HEK293 (cell line): ENCODE measurements around the gene CUEDC1.

Experiments
- CTCF ChIA-PET: fragments of 350-600 bp; formaldehyde crosslinking; extraction: SDS; loops from one replicate; lab custom pipeline; 2021; ENCODE audit warnings: antibody characterized with exemption; lab: Yijun Ruan, JAX
- POLR2A ChIA-PET: fragments of 300-600 bp; formaldehyde crosslinking; extraction: SDS; loops from one replicate; lab custom pipeline; 2020; ENCODE audit warnings: antibody characterized with exemption, inconsistent platforms; lab: Yijun Ruan, JAX
- H3K27ac ChIP-seq: fragments of 200-500 bp; sonication (Bioruptor generic); 2 replicates; pipeline ENCODE4 v1.5.1; 2014; ENCODE audit warnings: low read depth, low read length, control low read depth, inconsistent platforms; ENCODE audit errors: extremely low read depth
- H3K36me3 ChIP-seq, 2 experiments: fragments of 200-500 bp in 1 of 2; sonication (Bioruptor generic) in 1 of 2; 1 replicate in 1 of 2; 2 replicates in 1 of 2; pipeline ENCODE4 v1.5.1; 2014 to 2017; ENCODE audit warnings: inconsistent platforms in 2 of 2, low read length in 2 of 2; ENCODE audit not compliant: control insufficient read depth in 2 of 2, insufficient read depth in 1 of 2
- H3K4me1 ChIP-seq: fragments of 200-500 bp; sonication (Bioruptor generic); 2 replicates; pipeline ENCODE4 v1.5.1; 2014; ENCODE audit warnings: mild to moderate bottlenecking, low read length, inconsistent platforms; ENCODE audit not compliant: control insufficient read depth, insufficient read depth
- H3K4me3 ChIP-seq: 2 replicates; pipeline ENCODE4 v1.5.1; 2011; ENCODE audit warnings: low read depth, mild to moderate bottlenecking, control low read depth, low read length, moderate library complexity
- H3K9me3 ChIP-seq: fragments of 200-500 bp; sonication (Bioruptor generic); 2 replicates; pipeline ENCODE4 v1.5.1; 2014; ENCODE audit warnings: low read depth, low read length, inconsistent platforms; ENCODE audit not compliant: control insufficient read depth, insufficient read depth
- OSR2 ChIP-seq: fragments of 450-650 bp; formaldehyde crosslinking; IDR thresholded peaks from 2 replicates; pipeline ENCODE4 v1.5.1; 2016; ENCODE audit warnings: missing biosample characterization, missing genetic modification characterization
- ZFHX2 ChIP-seq: fragments of 450-650 bp; formaldehyde crosslinking; conservative IDR thresholded peaks from 2 replicates; pipeline ENCODE4 v1.5.1; 2016; ENCODE audit warnings: missing biosample characterization, missing genetic modification characterization
- ZFP69B ChIP-seq: fragments of 450-650 bp; formaldehyde crosslinking; IDR thresholded peaks from 2 replicates; pipeline ENCODE4 v1.5.1; 2016; ENCODE audit warnings: missing biosample characterization, missing genetic modification characterization
- ZNF132 ChIP-seq: fragments of 450-650 bp; formaldehyde crosslinking; IDR thresholded peaks from 2 replicates; pipeline ENCODE4 v1.5.1; 2017; ENCODE audit warnings: missing biosample characterization, missing genetic modification characterization, borderline replicate concordance
- ZNF169 ChIP-seq: fragments of 450-650 bp; formaldehyde crosslinking; IDR thresholded peaks from 2 replicates; pipeline ENCODE4 v1.5.1; 2016; ENCODE audit warnings: missing biosample characterization, missing genetic modification characterization
- ZNF175 ChIP-seq: fragments of 450-650 bp; formaldehyde crosslinking; IDR thresholded peaks from 2 replicates; pipeline ENCODE4 v1.5.1; 2016; ENCODE audit warnings: missing biosample characterization, missing genetic modification characterization
- ZNF266 ChIP-seq: fragments of 450-650 bp; formaldehyde crosslinking; IDR thresholded peaks from 2 replicates; pipeline ENCODE4 v1.5.1; 2016; ENCODE audit warnings: missing biosample characterization, missing genetic modification characterization, low read depth
- ZNF274 ChIP-seq, 2 experiments: fragments of 200-500 bp in 1 of 2; fragments of 450-650 bp in 1 of 2; sonication (Bioruptor generic) in 1 of 2; formaldehyde crosslinking in 1 of 2; IDR thresholded peaks; 2 replicates each; pipeline versions ENCODE4 v1.5.1 to v1.6.1; 2014 to 2016; ENCODE audit warnings: borderline replicate concordance in 1 of 2, inconsistent platforms in 1 of 2, low read length in 1 of 2, missing biosample characterization in 1 of 2, missing genetic modification characterization in 1 of 2
- ZNF48 ChIP-seq: fragments of 450-650 bp; formaldehyde crosslinking; IDR thresholded peaks from 2 replicates; pipeline ENCODE4 v1.5.1; 2016; ENCODE audit warnings: missing biosample characterization, missing genetic modification characterization
- ZNF510 ChIP-seq: fragments of 450-650 bp; formaldehyde crosslinking; IDR thresholded peaks from 2 replicates; pipeline ENCODE4 v1.5.1; 2018; ENCODE audit warnings: mild to moderate bottlenecking, missing genetic modification characterization, missing biosample characterization; ENCODE audit not compliant: insufficient replicate concordance
- ZNF585B ChIP-seq: fragments of 450-650 bp; formaldehyde crosslinking; IDR thresholded peaks from 2 replicates; pipeline ENCODE4 v1.5.1; 2016; ENCODE audit warnings: missing biosample characterization, missing genetic modification characterization
- ZNF626 ChIP-seq: fragments of 450-650 bp; sonication (Bioruptor Pico); formaldehyde crosslinking; IDR thresholded peaks from 2 replicates; pipeline ENCODE4 v1.5.1; 2018; ENCODE audit warnings: missing biosample characterization, missing genetic modification characterization, inconsistent platforms
- TF ChIP-seq, protein P1 (sequence below): fragments of 450-650 bp; formaldehyde crosslinking; IDR thresholded peaks from 2 replicates; pipeline ENCODE4 v1.5.1; 2016; ENCODE audit warnings: missing biosample characterization, missing genetic modification characterization
- TF ChIP-seq, protein P2 (sequence below): fragments of 450-650 bp; formaldehyde crosslinking; IDR thresholded peaks from 2 replicates; pipeline ENCODE4 v1.5.1; 2016; ENCODE audit warnings: missing biosample characterization, missing genetic modification characterization, borderline replicate concordance

Gene CUEDC1

GRCh38 chr17:57903961-57904360, 51.3 kb downstream of the CUEDC1 start (continued):
- no peak for TF ChIP-seq ZNF132 (tag by site-specific recombination)

GRCh38 chr17:57902800-57903759, 52.1 kb downstream of the CUEDC1 start:
- ChIA-PET CTCF (interaction anchor here (0.5 to 3.0 kb wide), 7 partner anchors 8 to 908 kb away, joined by 3 to 22 read pairs (median 4); no protein-coding TSS in a partner anchor), POLR2A (interaction anchor here (1.0 to 1.1 kb wide), 3 partner anchors 45 to 104 kb away, joined by 3 to 5 read pairs (median 3); partner anchors contain the start of gene SRSF1)
- Histone ChIP-seq H3K4me3 (no peak overlapping the region), H3K9me3 (no peaks in the 10 kb centered on the region), H3K4me1 (no peaks in the 10 kb centered on the region), H3K27ac (no peak overlapping the region), H3K36me3 (no peaks in the 10 kb centered on the region)
- TF ChIP-seq OSR2 (tag by site-specific recombination), result no peak
- TF ChIP-seq, protein P1, sequence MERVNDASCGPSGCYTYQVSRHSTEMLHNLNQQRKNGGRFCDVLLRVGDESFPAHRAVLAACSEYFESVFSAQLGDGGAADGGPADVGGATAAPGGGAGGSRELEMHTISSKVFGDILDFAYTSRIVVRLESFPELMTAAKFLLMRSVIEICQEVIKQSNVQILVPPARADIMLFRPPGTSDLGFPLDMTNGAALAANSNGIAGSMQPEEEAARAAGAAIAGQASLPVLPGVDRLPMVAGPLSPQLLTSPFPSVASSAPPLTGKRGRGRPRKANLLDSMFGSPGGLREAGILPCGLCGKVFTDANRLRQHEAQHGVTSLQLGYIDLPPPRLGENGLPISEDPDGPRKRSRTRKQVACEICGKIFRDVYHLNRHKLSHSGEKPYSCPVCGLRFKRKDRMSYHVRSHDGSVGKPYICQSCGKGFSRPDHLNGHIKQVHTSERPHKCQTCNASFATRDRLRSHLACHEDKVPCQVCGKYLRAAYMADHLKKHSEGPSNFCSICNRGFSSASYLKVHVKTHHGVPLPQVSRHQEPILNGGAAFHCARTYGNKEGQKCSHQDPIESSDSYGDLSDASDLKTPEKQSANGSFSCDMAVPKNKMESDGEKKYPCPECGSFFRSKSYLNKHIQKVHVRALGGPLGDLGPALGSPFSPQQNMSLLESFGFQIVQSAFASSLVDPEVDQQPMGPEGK (tag by site-specific recombination), result no peak
- TF ChIP-seq, protein P2, sequence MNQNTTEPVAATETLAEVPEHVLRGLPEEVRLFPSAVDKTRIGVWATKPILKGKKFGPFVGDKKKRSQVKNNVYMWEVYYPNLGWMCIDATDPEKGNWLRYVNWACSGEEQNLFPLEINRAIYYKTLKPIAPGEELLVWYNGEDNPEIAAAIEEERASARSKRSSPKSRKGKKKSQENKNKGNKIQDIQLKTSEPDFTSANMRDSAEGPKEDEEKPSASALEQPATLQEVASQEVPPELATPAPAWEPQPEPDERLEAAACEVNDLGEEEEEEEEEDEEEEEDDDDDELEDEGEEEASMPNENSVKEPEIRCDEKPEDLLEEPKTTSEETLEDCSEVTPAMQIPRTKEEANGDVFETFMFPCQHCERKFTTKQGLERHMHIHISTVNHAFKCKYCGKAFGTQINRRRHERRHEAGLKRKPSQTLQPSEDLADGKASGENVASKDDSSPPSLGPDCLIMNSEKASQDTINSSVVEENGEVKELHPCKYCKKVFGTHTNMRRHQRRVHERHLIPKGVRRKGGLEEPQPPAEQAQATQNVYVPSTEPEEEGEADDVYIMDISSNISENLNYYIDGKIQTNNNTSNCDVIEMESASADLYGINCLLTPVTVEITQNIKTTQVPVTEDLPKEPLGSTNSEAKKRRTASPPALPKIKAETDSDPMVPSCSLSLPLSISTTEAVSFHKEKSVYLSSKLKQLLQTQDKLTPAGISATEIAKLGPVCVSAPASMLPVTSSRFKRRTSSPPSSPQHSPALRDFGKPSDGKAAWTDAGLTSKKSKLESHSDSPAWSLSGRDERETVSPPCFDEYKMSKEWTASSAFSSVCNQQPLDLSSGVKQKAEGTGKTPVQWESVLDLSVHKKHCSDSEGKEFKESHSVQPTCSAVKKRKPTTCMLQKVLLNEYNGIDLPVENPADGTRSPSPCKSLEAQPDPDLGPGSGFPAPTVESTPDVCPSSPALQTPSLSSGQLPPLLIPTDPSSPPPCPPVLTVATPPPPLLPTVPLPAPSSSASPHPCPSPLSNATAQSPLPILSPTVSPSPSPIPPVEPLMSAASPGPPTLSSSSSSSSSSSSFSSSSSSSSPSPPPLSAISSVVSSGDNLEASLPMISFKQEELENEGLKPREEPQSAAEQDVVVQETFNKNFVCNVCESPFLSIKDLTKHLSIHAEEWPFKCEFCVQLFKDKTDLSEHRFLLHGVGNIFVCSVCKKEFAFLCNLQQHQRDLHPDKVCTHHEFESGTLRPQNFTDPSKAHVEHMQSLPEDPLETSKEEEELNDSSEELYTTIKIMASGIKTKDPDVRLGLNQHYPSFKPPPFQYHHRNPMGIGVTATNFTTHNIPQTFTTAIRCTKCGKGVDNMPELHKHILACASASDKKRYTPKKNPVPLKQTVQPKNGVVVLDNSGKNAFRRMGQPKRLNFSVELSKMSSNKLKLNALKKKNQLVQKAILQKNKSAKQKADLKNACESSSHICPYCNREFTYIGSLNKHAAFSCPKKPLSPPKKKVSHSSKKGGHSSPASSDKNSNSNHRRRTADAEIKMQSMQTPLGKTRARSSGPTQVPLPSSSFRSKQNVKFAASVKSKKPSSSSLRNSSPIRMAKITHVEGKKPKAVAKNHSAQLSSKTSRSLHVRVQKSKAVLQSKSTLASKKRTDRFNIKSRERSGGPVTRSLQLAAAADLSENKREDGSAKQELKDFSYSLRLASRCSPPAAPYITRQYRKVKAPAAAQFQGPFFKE, result no peak
- peak; percentile 77; the same call in 1 of the 2 replicates for TF ChIP-seq ZNF266 (tag by site-specific recombination)
- 0 out of 2 replicates have a peak, but pooled peaks have one; percentile 15 for TF ChIP-seq ZFHX2 (tag by site-specific recombination)
- TF ChIP-seq ZNF48, result no peak

GRCh38 chr17:57902117-57902799, 53.0 kb downstream of the CUEDC1 start:
- Histone ChIP-seq H3K4me3 (no peak overlapping the region), H3K4me1 (no peaks in the 10 kb centered on the region), H3K9me3 (no peaks in the 10 kb centered on the region), H3K27ac (no peak overlapping the region), H3K36me3 (no peaks in the 10 kb centered on the region)
- ChIA-PET CTCF (interaction anchor here (0.5 to 3.0 kb wide), 3 partner anchors 10 to 82 kb away, joined by 3 to 22 read pairs (median 4); no protein-coding TSS in a partner anchor), POLR2A (no interaction called here)
- TF ChIP-seq ZNF175 (tag by site-specific recombination), result no peak
- no peak for TF ChIP-seq ZFHX2 (tag by site-specific recombination)
- no peak for TF ChIP-seq ZNF585B (tag by site-specific recombination)
- TF ChIP-seq ZNF169 (tag by site-specific recombination), result no peak
- TF ChIP-seq ZFP69B (tag by site-specific recombination), result no peak
- TF ChIP-seq ZNF274 (IDR thresholded peaks at IDR 0.05; ENCODE audit: low read length), result no peak
- no peak for TF ChIP-seq ZNF274 (tag by site-specific recombination; IDR thresholded peaks at IDR 0.05; ENCODE audit: borderline replicate concordance)
- TF ChIP-seq, protein P2, result no peak
- TF ChIP-seq ZNF510 (tag by site-specific recombination), result no peak
- no peak for TF ChIP-seq ZNF626 (tag by site-specific recombination)
